Fibroblast of lung (primary cell): ENCODE measurements around the gene NEDD4L. TPM values are rescaled to one million over a fixed set of nuclear protein-coding genes. Genes with fewer than 3 reads are reported as not detected.

Experiments used
- DNase-seq, 2 donors: peaks; one replicate each; pipeline versions ENCODE4 v3.0.0 to v3.0.0-alpha.2; 2010; ENCODE audit warnings: low read depth in 2 of 2
- H2AFZ ChIP-seq: 2 replicates; pipeline ENCODE4 v1.5.1; 2012; ENCODE audit warnings: low read length, control low read depth, inconsistent platforms
- H3K27ac ChIP-seq: 2 replicates; pipeline ENCODE4 v1.5.1; 2011; ENCODE audit warnings: low read length, control low read depth; ENCODE audit not compliant: insufficient read depth
- H3K27me3 ChIP-seq: 2 replicates; pipeline ENCODE4 v1.5.1; 2011; ENCODE audit warnings: mild to moderate bottlenecking, low read length; ENCODE audit not compliant: control insufficient read depth, insufficient read depth
- H3K36me3 ChIP-seq: 2 replicates; pipeline ENCODE4 v1.5.1; 2011; ENCODE audit warnings: low read length; ENCODE audit not compliant: control insufficient read depth, insufficient read depth
- H3K4me1 ChIP-seq: 2 replicates; pipeline ENCODE4 v1.5.1; 2011; ENCODE audit warnings: low read length; ENCODE audit not compliant: control insufficient read depth, insufficient read depth; ENCODE audit errors: extremely low read depth
- H3K4me2 ChIP-seq: 2 replicates; pipeline ENCODE4 v1.5.1; 2011; ENCODE audit warnings: low read length, control low read depth; ENCODE audit not compliant: insufficient read depth; ENCODE audit errors: extremely low read depth
- H3K4me3 ChIP-seq, 4 experiments: fragments of 200-600 bp in 1 of 4; sonication (generic) in 1 of 4; replicated peaks in 1 of 4; 2 replicates each; pipeline ENCODE4 v1.5.1; 2011 to 2016; ENCODE audit warnings: low read length in 4 of 4, low read depth in 3 of 4, mild to moderate bottlenecking in 3 of 4, control low read depth in 2 of 4, inconsistent platforms in 1 of 4, mixed read lengths in 1 of 4; ENCODE audit not compliant: insufficient read depth in 1 of 4; ENCODE audit errors: control extremely low read depth in 1 of 4
- H3K79me2 ChIP-seq: 2 replicates; pipeline ENCODE4 v1.5.1; 2012; ENCODE audit warnings: mild to moderate bottlenecking, low read length, inconsistent platforms; ENCODE audit not compliant: control insufficient read depth, insufficient read depth
- H3K9ac ChIP-seq: 2 replicates; pipeline ENCODE4 v1.5.1; 2011; ENCODE audit warnings: mild to moderate bottlenecking, low read length, control low read depth; ENCODE audit not compliant: insufficient read depth
- H3K9me3 ChIP-seq: 2 replicates; pipeline ENCODE4 v1.5.1; 2012; ENCODE audit warnings: low read depth, low read length; ENCODE audit not compliant: control insufficient read depth, insufficient read depth
- H4K20me1 ChIP-seq: 2 replicates; pipeline ENCODE4 v1.5.1; 2011; ENCODE audit warnings: low read length; ENCODE audit not compliant: control insufficient read depth, insufficient read depth; ENCODE audit errors: extremely low read depth
- CTCF ChIP-seq, 2 donors: IDR thresholded peaks in 1 of 2; conservative IDR thresholded peaks in 1 of 2; 1 replicate in 1 of 2; 2 replicates in 1 of 2; pipeline ENCODE4 v1.5.1; 2011 to 2012; ENCODE audit warnings: low read length in 2 of 2, control low read depth in 1 of 2, inconsistent platforms in 1 of 2, low read depth in 1 of 2, mild to moderate bottlenecking in 1 of 2
- EZH2 ChIP-seq: IDR thresholded peaks from 2 replicates; pipeline ENCODE4 v1.5.1; 2012; ENCODE audit warnings: low read length, control low read depth, mild to moderate bottlenecking; ENCODE audit errors: missing control alignments
- polyA plus RNA-seq, 2 donors: library from polyadenylated mRNA; depleted of rRNA in 1 of 2; stranded (reverse) in 1 of 2; unstranded in 1 of 2; fragments of >200 nt; gene quantifications; 2 replicates each; pipeline ENCODE4 v1.2.1, GENCODE V29; 2011 to 2012; ENCODE audit warnings: missing spikeins in 1 of 2
- total RNA-seq: library from RNA; depleted of rRNA; stranded (reverse); fragments of >200 nt; gene quantifications from 2 replicates; pipeline ENCODE4 v1.2.1, GENCODE V29; 2014

The NEDD4L gene
- total and polyA plus RNA-seq, 2 donors (not counting 1 experiment from before 2014, with no cell fraction given): 5.5 to 18.7 TPM

DNA sequence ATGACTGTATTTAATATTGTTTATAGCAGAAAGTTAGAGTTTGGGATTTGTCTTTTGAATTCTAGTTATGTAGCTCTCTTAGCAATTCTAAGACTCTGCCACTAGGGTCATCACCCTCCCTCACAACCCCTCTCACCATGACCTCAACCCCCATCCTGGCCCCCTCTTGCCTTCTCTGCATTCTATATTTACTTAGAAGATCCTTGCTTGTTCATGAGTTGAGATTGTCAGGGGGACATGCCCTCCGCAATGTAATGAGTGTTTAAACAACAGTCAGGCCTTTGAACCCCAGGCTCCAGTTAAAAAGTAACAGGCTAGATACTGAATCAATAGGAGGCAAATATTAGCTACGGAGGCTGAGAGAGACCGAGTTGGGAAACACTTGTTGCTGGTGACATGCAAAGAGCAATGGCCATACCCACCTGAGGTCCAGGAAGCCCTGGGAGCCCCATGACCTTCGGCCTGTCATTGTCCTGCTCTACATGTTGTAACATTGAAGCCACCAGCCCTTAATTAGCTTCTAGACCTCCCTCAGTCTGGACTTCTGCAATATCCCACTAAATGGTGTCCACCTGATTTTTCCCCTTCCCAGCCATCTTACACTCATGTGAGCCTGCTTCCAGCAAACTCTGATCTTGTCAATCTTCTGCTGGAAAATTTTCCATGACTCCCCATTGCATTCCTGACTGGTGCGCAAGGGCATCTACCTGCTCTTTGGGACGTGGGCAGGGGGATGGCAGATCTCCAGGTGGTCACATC lies 363.8 kb downstream of the NEDD4L start:
- Histone ChIP-seq H3K79me2 (no peaks in the 10 kb centered on the region), H2AFZ (no peak overlapping the region), H4K20me1 (no peaks in the 10 kb centered on the region), H3K4me3 (no peak overlapping the region), H3K27me3 (peaks cover 15% of the 10 kb centered on the region), H3K4me1 (no peaks in the 10 kb centered on the region), H3K36me3 (no peaks in the 10 kb centered on the region), H3K27ac (no peak overlapping the region), H3K9me3 (no peaks in the 10 kb centered on the region), H3K4me2 (no peak overlapping the region), H3K9ac (no peak overlapping the region)
- DNase-seq: no peak
- TF ChIP-seq CTCF (conservative IDR thresholded peaks at IDR 0.05 in 1 of 2, IDR thresholded peaks at IDR 0.05 in 1 of 2; ENCODE audit: low read depth in 1 of 2, low read length in 2 of 2): no peak
- TF ChIP-seq EZH2: no peak

DNA sequence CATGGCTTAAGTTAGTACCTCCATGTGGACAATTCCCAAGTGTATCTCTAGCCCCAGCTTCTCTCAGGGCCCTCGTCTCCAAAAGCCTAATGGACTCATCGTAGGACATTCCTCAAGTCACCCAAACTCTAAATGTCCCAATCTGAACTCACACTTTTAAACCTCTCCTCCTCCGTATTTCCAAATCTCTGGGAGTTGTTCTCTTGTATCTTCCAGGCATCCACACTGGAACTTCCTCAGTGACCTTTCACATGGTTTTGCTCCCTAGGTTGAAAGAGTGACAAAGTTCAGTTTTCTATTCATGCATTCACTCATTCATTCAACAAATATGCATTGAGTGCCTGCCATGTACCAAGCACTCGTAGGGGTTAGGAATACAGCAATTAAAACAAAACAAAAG lies 364.6 kb downstream of the NEDD4L start:
- Histone ChIP-seq H2AFZ (no peak overlapping the region), H3K9me3 (no peaks in the 10 kb centered on the region), H3K4me2 (no peak overlapping the region), H3K9ac (no peak overlapping the region), H3K79me2 (no peaks in the 10 kb centered on the region), H4K20me1 (no peaks in the 10 kb centered on the region), H3K27me3 (peaks cover 17% of the 10 kb centered on the region), H3K4me1 (no peaks in the 10 kb centered on the region), H3K27ac (no peak overlapping the region), H3K4me3 (no peak overlapping the region), H3K36me3 (no peaks in the 10 kb centered on the region)
- TF ChIP-seq CTCF (conservative IDR thresholded peaks at IDR 0.05 in 1 of 2, IDR thresholded peaks at IDR 0.05 in 1 of 2; ENCODE audit: low read depth in 1 of 2, low read length in 2 of 2) (no peak), EZH2 (no peak)
- DNase-seq: no peak

GRCh38 chr18:58409802-58410445 lies 365.9 kb downstream of the NEDD4L start:
- peaks cover 27% of the 10 kb centered on the region for H3K27me3 ChIP-seq
- no peak overlapping the region for H3K9ac ChIP-seq
- H3K36me3 ChIP-seq: no peaks in the 10 kb centered on the region
- H3K79me2 ChIP-seq: no peaks in the 10 kb centered on the region
- no peaks in the 10 kb centered on the region for H3K9me3 ChIP-seq
- H3K4me2 ChIP-seq: no peak overlapping the region
- H2AFZ ChIP-seq: no peak overlapping the region
- TF ChIP-seq CTCF (conservative IDR thresholded peaks at IDR 0.05 in 1 of 2, IDR thresholded peaks at IDR 0.05 in 1 of 2; ENCODE audit: low read depth in 1 of 2, low read length in 2 of 2) (no peak), EZH2 (no peak)
- H3K4me3 ChIP-seq: no peak overlapping the region
- no peak overlapping the region for H3K27ac ChIP-seq
- H4K20me1 ChIP-seq: no peaks in the 10 kb centered on the region
- H3K4me1 ChIP-seq: no peaks in the 10 kb centered on the region
- no peak for DNase-seq
